MM.1S (cell line): ENCODE data around the gene PDE1C.

Source experiments
- DNase-seq: peaks from one replicate; pipeline ENCODE4 v3.0.0-alpha.2; 2015
- H2AFZ ChIP-seq: fragments of 300-600 bp; sonication (generic); 2 replicates; pipeline ENCODE4 v1.6.0; 2016; ENCODE audit warnings: antibody characterized with exemption, low read length
- H3F3A ChIP-seq: fragments of 300-600 bp; sonication (generic); 2 replicates; pipeline ENCODE4 v1.6.1; 2016; ENCODE audit warnings: mild to moderate bottlenecking, antibody characterized with exemption, low read length, moderate library complexity, mixed read lengths; ENCODE audit not compliant: insufficient read depth
- H3K27ac ChIP-seq: fragments of 300-600 bp; sonication (generic); 2 replicates; pipeline ENCODE4 v1.5.1; 2016; ENCODE audit warnings: mild to moderate bottlenecking, low read length
- H3K27me3 ChIP-seq: fragments of 300-600 bp; sonication (generic); replicated peaks from 2 replicates; pipeline ENCODE4 v1.6.0; 2016; ENCODE audit warnings: low read length; ENCODE audit not compliant: insufficient read depth
- H3K36me3 ChIP-seq: fragments of 300-600 bp; sonication (generic); replicated peaks from 2 replicates; pipeline ENCODE4 v1.6.1; 2016; ENCODE audit warnings: mild to moderate bottlenecking, low read length, mixed read lengths; ENCODE audit not compliant: insufficient read depth
- H3K4me1 ChIP-seq: fragments of 300-600 bp; sonication (generic); 2 replicates; pipeline ENCODE4 v1.6.1; 2016; ENCODE audit warnings: low read length, mixed read lengths
- H3K4me2 ChIP-seq: fragments of 300-600 bp; sonication (generic); 2 replicates; pipeline ENCODE4 v1.6.0; 2016; ENCODE audit warnings: low read depth, low read length
- H3K4me3 ChIP-seq: fragments of 300-600 bp; sonication (generic); 2 replicates; pipeline ENCODE4 v1.5.1; 2016; ENCODE audit warnings: low read length, mixed read lengths
- H3K79me2 ChIP-seq: fragments of 300-600 bp; sonication (generic); 2 replicates; pipeline ENCODE4 v1.6.1; 2016; ENCODE audit warnings: mixed run types, low read length, mixed read lengths
- H3K9ac ChIP-seq: fragments of 300-600 bp; sonication (generic); 2 replicates; pipeline ENCODE4 v1.6.1; 2016; ENCODE audit warnings: low read length, mixed read lengths
- H3K9me2 ChIP-seq: fragments of 300-600 bp; sonication (generic); replicated peaks from 2 replicates; pipeline ENCODE4 v1.6.1; 2016; ENCODE audit warnings: mild to moderate bottlenecking, low read length, mixed read lengths; ENCODE audit not compliant: insufficient read depth
- H3K9me3 ChIP-seq: fragments of 300-600 bp; sonication (generic); replicated peaks from 2 replicates; pipeline ENCODE4 v1.6.1; 2016; ENCODE audit warnings: mild to moderate bottlenecking, low read length, mixed read lengths; ENCODE audit not compliant: insufficient read depth
- H4K20me1 ChIP-seq: fragments of 300-600 bp; sonication (generic); 2 replicates; pipeline ENCODE4 v1.6.1; 2016; ENCODE audit warnings: mild to moderate bottlenecking, low read length, moderate library complexity, mixed read lengths; ENCODE audit not compliant: insufficient read depth
- CTCF ChIP-seq: fragments of 300-600 bp; sonication (generic); IDR thresholded peaks from 2 replicates; pipeline ENCODE4 v1.5.1; 2016; ENCODE audit warnings: antibody characterized with exemption, low read length, mixed read lengths
- EZH2 ChIP-seq: fragments of 300-600 bp; sonication (generic); optimal IDR thresholded peaks from 2 replicates; pipeline ENCODE3; 2017; ENCODE audit warnings: low read depth, mild to moderate bottlenecking, antibody characterized with exemption, low read length, mixed read lengths
- EZH2phosphoT487 ChIP-seq: fragments of 300-600 bp; sonication (generic); IDR thresholded peaks from 2 replicates; pipeline ENCODE4 v1.6.1; 2018; ENCODE audit warnings: antibody characterized with exemption, low read length

PDE1C gene

GRCh38 chr7:31962246-31962645 is 108.0 kb downstream of the PDE1C start:
- Histone ChIP-seq H3K4me1 (no peaks in the 10 kb centered on the region), H3K79me2 (no peaks in the 10 kb centered on the region), H3K9ac (no peak overlapping the region), H3K27ac (no peak overlapping the region), H3K4me2 (no peak overlapping the region), H3K36me3 (no peaks in the 10 kb centered on the region), H3K9me3 (no peaks in the 10 kb centered on the region), H4K20me1 (no peaks in the 10 kb centered on the region), H2AFZ (no peak overlapping the region), H3F3A (no peaks in the 10 kb centered on the region), H3K9me2 (no peaks in the 10 kb centered on the region), H3K4me3 (no peak overlapping the region), H3K27me3 (no peaks in the 10 kb centered on the region)
- DNase-seq = no peak
- TF ChIP-seq EZH2phosphoT487 (no peak), EZH2 (no peak), CTCF (no peak)

GRCh38 chr7:31958226-31958625 is 112.0 kb downstream of the PDE1C start:
- H3K27me3 ChIP-seq = no peaks in the 10 kb centered on the region
- no peaks in the 10 kb centered on the region for H3F3A ChIP-seq
- H3K4me3 ChIP-seq = no peak overlapping the region
- H3K36me3 ChIP-seq = no peaks in the 10 kb centered on the region
- no peaks in the 10 kb centered on the region for H4K20me1 ChIP-seq
- H3K4me2 ChIP-seq = no peak overlapping the region
- H3K27ac ChIP-seq = no peak overlapping the region
- H3K9ac ChIP-seq = no peak overlapping the region
- H2AFZ ChIP-seq = no peak overlapping the region
- no peaks in the 10 kb centered on the region for H3K79me2 ChIP-seq
- no peaks in the 10 kb centered on the region for H3K9me3 ChIP-seq
- no peak for DNase-seq
- H3K9me2 ChIP-seq = no peaks in the 10 kb centered on the region
- TF ChIP-seq CTCF (no peak), EZH2phosphoT487 (no peak), EZH2 (no peak)
- H3K4me1 ChIP-seq = no peaks in the 10 kb centered on the region

GRCh38 chr7:31957756-31958155 is 112.5 kb downstream of the PDE1C start:
- H3K36me3 ChIP-seq = no peaks in the 10 kb centered on the region
- DNase-seq = no peak
- H3K27ac ChIP-seq = no peak overlapping the region
- H3K4me3 ChIP-seq = no peak overlapping the region
- no peak overlapping the region for H3K4me2 ChIP-seq
- no peak overlapping the region for H3K9ac ChIP-seq
- no peaks in the 10 kb centered on the region for H3K9me2 ChIP-seq
- H4K20me1 ChIP-seq = no peaks in the 10 kb centered on the region
- H3K27me3 ChIP-seq = no peaks in the 10 kb centered on the region
- H3K4me1 ChIP-seq = no peaks in the 10 kb centered on the region
- H3K9me3 ChIP-seq = no peaks in the 10 kb centered on the region
- no peaks in the 10 kb centered on the region for H3F3A ChIP-seq
- no peaks in the 10 kb centered on the region for H3K79me2 ChIP-seq
- no peak for TF ChIP-seq EZH2
- TF ChIP-seq EZH2phosphoT487 = no peak
- no peak for TF ChIP-seq CTCF
- H2AFZ ChIP-seq = no peak overlapping the region
